Measurements from ENCODE around the gene AHCY. TPM values are rescaled to one million over a fixed set of nuclear protein-coding genes. Genes with fewer than 3 reads are reported as not detected.

AHCY gene
- total RNA-seq, 1 experiment from 2014 or later: 401 TPM

DNA sequence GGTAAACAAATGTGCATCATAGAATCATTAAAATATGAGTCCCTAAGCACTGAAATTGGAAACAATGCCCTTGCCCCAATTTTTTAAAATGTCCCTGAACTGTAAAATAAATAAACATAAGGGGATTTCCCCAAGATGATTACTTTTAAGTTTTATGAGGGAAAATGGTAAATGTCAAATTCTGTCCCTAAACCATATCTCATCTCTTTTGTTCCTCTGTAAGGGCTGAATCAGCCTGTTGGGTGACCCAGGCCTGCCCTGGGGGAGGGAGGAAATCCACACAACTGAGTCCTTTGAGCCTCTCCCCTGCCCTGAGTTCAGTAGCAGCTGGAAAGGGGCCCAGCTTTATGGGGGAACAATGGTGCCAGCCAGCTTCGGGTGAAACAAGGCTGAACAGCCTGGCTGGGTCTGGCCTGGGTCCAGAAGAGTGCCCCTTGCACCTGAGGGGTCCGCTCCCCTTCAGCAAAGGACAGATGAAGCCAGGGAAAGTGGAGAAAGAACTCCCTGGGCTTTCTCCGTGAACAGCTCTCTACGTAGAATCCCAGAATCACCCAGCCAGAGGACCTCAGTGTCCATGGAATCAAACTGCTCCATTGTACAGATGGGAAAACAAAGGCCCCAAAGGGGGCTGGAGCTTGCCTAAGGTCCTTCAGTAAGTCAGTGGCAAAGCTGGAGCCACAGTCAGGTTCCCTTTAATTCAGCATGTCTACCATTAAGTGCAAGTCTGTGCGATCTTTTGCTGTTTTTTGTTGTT lies 31.7 kb upstream of the AHCY start:
- Mint-ChIP-seq H3K36me3 (no peaks in the 10 kb centered on the region), H3K4me3 (no peak overlapping the region), H3K9me3 (peaks cover 8% of the 10 kb centered on the region; the same call in 1 of the 2 replicates), H3K27me3 (ENCODE audit: low read depth) (no peaks in the 10 kb centered on the region), H3K4me1 (peaks cover 9% of the 10 kb centered on the region), H3K27ac (no peak overlapping the region; the same call in 1 of the 2 replicates)
- no peak for TF ChIP-seq ZBTB21 (CRISPR knock-in tag; IDR thresholded peaks at IDR 0.05; ENCODE audit: borderline replicate concordance)
- ATAC-seq: no peak
- ChIA-PET CTCF (interaction anchor here (10.2 kb wide), 1 partner anchor 23 kb away, joined by 83 read pairs; no protein-coding TSS in a partner anchor), POLR2A (no interaction called here)
- no peak for DNase-seq (ENCODE audit: low spot score)

DNA sequence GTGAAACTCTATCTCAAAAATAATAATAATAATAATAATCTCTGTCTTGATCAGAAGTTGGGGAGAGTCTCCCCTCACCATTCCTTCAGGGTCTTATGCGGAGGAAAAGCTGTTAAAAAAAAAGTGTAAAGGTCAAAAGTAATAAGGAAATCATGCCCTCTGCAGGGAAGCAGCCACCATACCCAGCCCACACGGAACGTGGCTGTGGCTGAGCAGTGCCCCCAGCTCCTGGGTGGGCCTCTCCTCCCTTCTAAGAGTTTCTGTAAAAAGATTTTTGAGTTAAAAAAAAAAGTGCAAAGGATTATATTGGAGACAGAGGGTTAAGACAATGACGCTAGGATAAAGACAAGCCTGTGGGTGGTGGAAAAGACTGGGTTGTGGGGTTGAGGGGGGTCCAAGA lies 30.6 kb upstream of the AHCY start:
- POLR2A ChIA-PET: no interaction called here
- Mint-ChIP-seq H3K9me3 (peaks cover 8% of the 10 kb centered on the region; the same call in 1 of the 2 replicates), H3K36me3 (no peaks in the 10 kb centered on the region), H3K4me3 (no peak overlapping the region), H3K27me3 (ENCODE audit: low read depth) (no peaks in the 10 kb centered on the region), H3K27ac (no peak overlapping the region), H3K4me1 (peaks cover 9% of the 10 kb centered on the region)
- CTCF ChIA-PET: interaction anchor here (0.6 to 10.2 kb wide), 2 partner anchors 22 to 73 kb away, joined by 4 to 83 read pairs; no protein-coding TSS in a partner anchor
- DNase-seq (ENCODE audit: low spot score): no peak
- no peak for TF ChIP-seq ZNF263 (CRISPR knock-in tag; IDR thresholded peaks at IDR 0.05; ENCODE audit: low read depth)
- TF ChIP-seq, protein P1, sequence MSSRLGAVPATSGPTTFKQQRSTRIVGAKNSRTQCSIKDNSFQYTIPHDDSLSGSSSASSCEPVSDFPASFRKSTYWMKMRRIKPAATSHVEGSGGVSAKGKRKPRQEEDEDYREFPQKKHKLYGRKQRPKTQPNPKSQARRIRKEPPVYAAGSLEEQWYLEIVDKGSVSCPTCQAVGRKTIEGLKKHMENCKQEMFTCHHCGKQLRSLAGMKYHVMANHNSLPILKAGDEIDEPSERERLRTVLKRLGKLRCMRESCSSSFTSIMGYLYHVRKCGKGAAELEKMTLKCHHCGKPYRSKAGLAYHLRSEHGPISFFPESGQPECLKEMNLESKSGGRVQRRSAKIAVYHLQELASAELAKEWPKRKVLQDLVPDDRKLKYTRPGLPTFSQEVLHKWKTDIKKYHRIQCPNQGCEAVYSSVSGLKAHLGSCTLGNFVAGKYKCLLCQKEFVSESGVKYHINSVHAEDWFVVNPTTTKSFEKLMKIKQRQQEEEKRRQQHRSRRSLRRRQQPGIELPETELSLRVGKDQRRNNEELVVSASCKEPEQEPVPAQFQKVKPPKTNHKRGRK (CRISPR knock-in tag; IDR thresholded peaks at IDR 0.05; ENCODE audit: borderline replicate concordance): no peak
- TF ChIP-seq RELA (CRISPR knock-in tag; IDR thresholded peaks at IDR 0.05; ENCODE audit: borderline replicate concordance): no peak
- TF ChIP-seq, protein P2, sequence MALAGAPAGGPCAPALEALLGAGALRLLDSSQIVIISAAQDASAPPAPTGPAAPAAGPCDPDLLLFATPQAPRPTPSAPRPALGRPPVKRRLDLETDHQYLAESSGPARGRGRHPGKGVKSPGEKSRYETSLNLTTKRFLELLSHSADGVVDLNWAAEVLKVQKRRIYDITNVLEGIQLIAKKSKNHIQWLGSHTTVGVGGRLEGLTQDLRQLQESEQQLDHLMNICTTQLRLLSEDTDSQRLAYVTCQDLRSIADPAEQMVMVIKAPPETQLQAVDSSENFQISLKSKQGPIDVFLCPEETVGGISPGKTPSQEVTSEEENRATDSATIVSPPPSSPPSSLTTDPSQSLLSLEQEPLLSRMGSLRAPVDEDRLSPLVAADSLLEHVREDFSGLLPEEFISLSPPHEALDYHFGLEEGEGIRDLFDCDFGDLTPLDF (CRISPR knock-in tag; IDR thresholded peaks at IDR 0.05): no peak
- TF ChIP-seq ZNF396 (CRISPR knock-in tag; IDR thresholded peaks at IDR 0.05; ENCODE audit: borderline replicate concordance): no peak
- TF ChIP-seq, protein P3, sequence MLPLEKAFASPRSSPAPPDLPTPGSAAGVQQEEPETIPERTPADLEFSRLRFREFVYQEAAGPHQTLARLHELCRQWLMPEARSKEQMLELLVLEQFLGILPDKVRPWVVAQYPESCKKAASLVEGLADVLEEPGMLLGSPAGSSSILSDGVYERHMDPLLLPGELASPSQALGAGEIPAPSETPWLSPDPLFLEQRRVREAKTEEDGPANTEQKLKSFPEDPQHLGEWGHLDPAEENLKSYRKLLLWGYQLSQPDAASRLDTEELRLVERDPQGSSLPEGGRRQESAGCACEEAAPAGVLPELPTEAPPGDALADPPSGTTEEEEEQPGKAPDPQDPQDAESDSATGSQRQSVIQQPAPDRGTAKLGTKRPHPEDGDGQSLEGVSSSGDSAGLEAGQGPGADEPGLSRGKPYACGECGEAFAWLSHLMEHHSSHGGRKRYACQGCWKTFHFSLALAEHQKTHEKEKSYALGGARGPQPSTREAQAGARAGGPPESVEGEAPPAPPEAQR (CRISPR knock-in tag; IDR thresholded peaks at IDR 0.05): no peak
- TF ChIP-seq ZNF423 (CRISPR knock-in tag; IDR thresholded peaks at IDR 0.05): no peak
- TF ChIP-seq, protein P4, sequence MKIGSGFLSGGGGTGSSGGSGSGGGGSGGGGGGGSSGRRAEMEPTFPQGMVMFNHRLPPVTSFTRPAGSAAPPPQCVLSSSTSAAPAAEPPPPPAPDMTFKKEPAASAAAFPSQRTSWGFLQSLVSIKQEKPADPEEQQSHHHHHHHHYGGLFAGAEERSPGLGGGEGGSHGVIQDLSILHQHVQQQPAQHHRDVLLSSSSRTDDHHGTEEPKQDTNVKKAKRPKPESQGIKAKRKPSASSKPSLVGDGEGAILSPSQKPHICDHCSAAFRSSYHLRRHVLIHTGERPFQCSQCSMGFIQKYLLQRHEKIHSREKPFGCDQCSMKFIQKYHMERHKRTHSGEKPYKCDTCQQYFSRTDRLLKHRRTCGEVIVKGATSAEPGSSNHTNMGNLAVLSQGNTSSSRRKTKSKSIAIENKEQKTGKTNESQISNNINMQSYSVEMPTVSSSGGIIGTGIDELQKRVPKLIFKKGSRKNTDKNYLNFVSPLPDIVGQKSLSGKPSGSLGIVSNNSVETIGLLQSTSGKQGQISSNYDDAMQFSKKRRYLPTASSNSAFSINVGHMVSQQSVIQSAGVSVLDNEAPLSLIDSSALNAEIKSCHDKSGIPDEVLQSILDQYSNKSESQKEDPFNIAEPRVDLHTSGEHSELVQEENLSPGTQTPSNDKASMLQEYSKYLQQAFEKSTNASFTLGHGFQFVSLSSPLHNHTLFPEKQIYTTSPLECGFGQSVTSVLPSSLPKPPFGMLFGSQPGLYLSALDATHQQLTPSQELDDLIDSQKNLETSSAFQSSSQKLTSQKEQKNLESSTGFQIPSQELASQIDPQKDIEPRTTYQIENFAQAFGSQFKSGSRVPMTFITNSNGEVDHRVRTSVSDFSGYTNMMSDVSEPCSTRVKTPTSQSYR (CRISPR knock-in tag; IDR thresholded peaks at IDR 0.05): no peak
- no peak for TF ChIP-seq TEAD4 (CRISPR knock-in tag; IDR thresholded peaks at IDR 0.05)
- TF ChIP-seq IRF2 (CRISPR knock-in tag; IDR thresholded peaks at IDR 0.05; ENCODE audit: borderline replicate concordance, low read depth): no peak
- no peak for TF ChIP-seq ZNF138 (CRISPR knock-in tag; conservative IDR thresholded peaks at IDR 0.05)
- TF ChIP-seq CREM (CRISPR knock-in tag; IDR thresholded peaks at IDR 0.05): no peak
- TF ChIP-seq, protein P5, sequence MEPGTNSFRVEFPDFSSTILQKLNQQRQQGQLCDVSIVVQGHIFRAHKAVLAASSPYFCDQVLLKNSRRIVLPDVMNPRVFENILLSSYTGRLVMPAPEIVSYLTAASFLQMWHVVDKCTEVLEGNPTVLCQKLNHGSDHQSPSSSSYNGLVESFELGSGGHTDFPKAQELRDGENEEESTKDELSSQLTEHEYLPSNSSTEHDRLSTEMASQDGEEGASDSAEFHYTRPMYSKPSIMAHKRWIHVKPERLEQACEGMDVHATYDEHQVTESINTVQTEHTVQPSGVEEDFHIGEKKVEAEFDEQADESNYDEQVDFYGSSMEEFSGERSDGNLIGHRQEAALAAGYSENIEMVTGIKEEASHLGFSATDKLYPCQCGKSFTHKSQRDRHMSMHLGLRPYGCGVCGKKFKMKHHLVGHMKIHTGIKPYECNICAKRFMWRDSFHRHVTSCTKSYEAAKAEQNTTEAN (CRISPR knock-in tag; IDR thresholded peaks at IDR 0.05): no peak
- no peak for TF ChIP-seq EMX1 (CRISPR knock-in tag; IDR thresholded peaks at IDR 0.05)
- TF ChIP-seq NFYB (CRISPR knock-in tag; conservative IDR thresholded peaks at IDR 0.05; ENCODE audit: low read depth): no peak
- no peak for ATAC-seq
